GM06990 (cell line): ENCODE data around the gene PTPRM.

Experiments
- DNase-seq: peaks from one replicate; pipeline ENCODE4 v3.0.0-alpha.2; 2011; ENCODE audit not compliant: insufficient read length; ENCODE audit errors: extremely low read depth
- H3K27me3 ChIP-seq: replicated peaks from 2 replicates; pipeline ENCODE4 v1.6.0; 2011; ENCODE audit warnings: low read length; ENCODE audit not compliant: control insufficient read depth, insufficient read depth
- H3K36me3 ChIP-seq: 2 replicates; pipeline ENCODE4 v1.5.1; 2011; ENCODE audit warnings: low read length; ENCODE audit not compliant: control insufficient read depth, insufficient read depth
- H3K4me3 ChIP-seq: replicated peaks from 2 replicates; pipeline ENCODE4 v1.5.1; 2011; ENCODE audit warnings: low read depth, mild to moderate bottlenecking, control low read depth, low read length
- TF ChIP-seq, protein P1 (sequence below): IDR thresholded peaks from 2 replicates; pipeline ENCODE4 v1.5.1; 2011; ENCODE audit warnings: low read length, control low read depth, mild to moderate bottlenecking, inconsistent platforms; ENCODE audit not compliant: insufficient read depth, poor library complexity, severe bottlenecking

Gene PTPRM

GRCh38 chr18:8260827-8261226, 693.7 kb downstream of the PTPRM start:
- DNase-seq: no peak
- Histone ChIP-seq H3K4me3 (no peak overlapping the region), H3K27me3 (peaks cover 2% of the 10 kb centered on the region; the same call in 1 of the 2 replicates), H3K36me3 (no peaks in the 10 kb centered on the region)
- TF ChIP-seq, protein P1, sequence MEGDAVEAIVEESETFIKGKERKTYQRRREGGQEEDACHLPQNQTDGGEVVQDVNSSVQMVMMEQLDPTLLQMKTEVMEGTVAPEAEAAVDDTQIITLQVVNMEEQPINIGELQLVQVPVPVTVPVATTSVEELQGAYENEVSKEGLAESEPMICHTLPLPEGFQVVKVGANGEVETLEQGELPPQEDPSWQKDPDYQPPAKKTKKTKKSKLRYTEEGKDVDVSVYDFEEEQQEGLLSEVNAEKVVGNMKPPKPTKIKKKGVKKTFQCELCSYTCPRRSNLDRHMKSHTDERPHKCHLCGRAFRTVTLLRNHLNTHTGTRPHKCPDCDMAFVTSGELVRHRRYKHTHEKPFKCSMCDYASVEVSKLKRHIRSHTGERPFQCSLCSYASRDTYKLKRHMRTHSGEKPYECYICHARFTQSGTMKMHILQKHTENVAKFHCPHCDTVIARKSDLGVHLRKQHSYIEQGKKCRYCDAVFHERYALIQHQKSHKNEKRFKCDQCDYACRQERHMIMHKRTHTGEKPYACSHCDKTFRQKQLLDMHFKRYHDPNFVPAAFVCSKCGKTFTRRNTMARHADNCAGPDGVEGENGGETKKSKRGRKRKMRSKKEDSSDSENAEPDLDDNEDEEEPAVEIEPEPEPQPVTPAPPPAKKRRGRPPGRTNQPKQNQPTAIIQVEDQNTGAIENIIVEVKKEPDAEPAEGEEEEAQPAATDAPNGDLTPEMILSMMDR: no peak

GRCh38 chr18:8261651-8262091, 694.6 kb downstream of the PTPRM start:
- TF ChIP-seq, protein P1: no peak
- Histone ChIP-seq H3K27me3 (peaks cover 2% of the 10 kb centered on the region; the same call in 1 of the 2 replicates), H3K4me3 (no peak overlapping the region), H3K36me3 (no peaks in the 10 kb centered on the region)
- no peak for DNase-seq

GRCh38 chr18:8262221-8262620, 695.1 kb downstream of the PTPRM start:
- Histone ChIP-seq H3K4me3 (no peak overlapping the region), H3K36me3 (no peaks in the 10 kb centered on the region), H3K27me3 (peaks cover 2% of the 10 kb centered on the region; the same call in 1 of the 2 replicates)
- DNase-seq: no peak
- TF ChIP-seq, protein P1: no peak

GRCh38 chr18:8264116-8264515, 697.0 kb downstream of the PTPRM start:
- Histone ChIP-seq H3K27me3 (no peaks in the 10 kb centered on the region), H3K4me3 (no peak overlapping the region), H3K36me3 (no peaks in the 10 kb centered on the region)
- TF ChIP-seq, protein P1: no peak
- DNase-seq: no peak

DNA sequence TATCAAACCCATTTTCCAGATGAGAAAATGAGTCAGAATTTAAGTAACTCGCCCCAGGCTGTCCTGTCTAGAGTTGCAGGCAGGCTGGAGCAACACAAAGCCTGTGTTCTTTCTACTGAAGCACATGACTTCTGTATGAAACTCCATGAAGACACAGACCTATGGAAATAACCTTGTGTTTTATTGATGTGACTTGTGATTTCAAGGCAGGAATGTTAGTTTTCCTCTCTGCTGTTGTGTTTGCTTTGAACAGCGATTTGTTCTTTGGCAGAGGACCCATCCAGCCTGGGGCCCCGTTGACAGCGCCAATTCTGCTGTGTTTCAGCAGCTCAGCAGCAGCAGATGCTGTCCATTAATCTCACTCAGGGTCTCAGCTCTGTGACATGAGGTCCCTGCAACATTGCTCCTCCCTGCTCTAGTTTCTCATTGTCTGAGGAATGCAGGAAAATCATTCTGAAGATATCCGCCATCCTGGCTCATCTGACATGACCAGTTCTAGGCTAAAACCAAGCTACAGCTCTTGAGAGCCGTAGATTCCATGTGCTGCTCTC, 697.8 kb downstream of the PTPRM start:
- TF ChIP-seq, protein P1: no peak
- no peak for DNase-seq
- H3K27me3 ChIP-seq: no peaks in the 10 kb centered on the region
- no peaks in the 10 kb centered on the region for H3K36me3 ChIP-seq
- H3K4me3 ChIP-seq: no peak overlapping the region

- H3K4me3 ChIP-seq: no peak overlapping the region
- TF ChIP-seq, protein P1: no peak
- no peaks in the 10 kb centered on the region for H3K27me3 ChIP-seq
- H3K36me3 ChIP-seq: no peaks in the 10 kb centered on the region
- no peak for DNase-seq
Observed at GRCh38 chr18:8272254-8272653, 705.1 kb downstream of the PTPRM start.
